T-helper 2 cell treated with Interferon-gamma antibody and Interleukin-4, amounts not matched to agents 100 ng/mL and 5 ng/mL, for 36 hours (primary cell): ENCODE results near the gene ATF7IP2. TPM values are rescaled to one million over a fixed set of nuclear protein-coding genes. Genes with fewer than 3 reads are reported as not detected.
"Not testable (repeated sequence)": the region's sequence is repeated elsewhere in the genome, so short reads cannot be mapped to it uniquely, and the experiment has no call there.

ENCODE experiments used
- intact Hi-C: fragments of 100-400 bp; cut with micrococcal nuclease; formaldehyde crosslinking; loops from one replicate; pipeline ENCODE4 v1.15.1; 2023
- total RNA-seq: library from RNA; stranded (reverse); gene quantifications from 2 replicates; pipeline ENCODE4 v1.2.3, GENCODE V29; 2022

ATF7IP2 gene
- total RNA-seq, 1 donor from 2014 or later: 41.9 TPM

DNA sequence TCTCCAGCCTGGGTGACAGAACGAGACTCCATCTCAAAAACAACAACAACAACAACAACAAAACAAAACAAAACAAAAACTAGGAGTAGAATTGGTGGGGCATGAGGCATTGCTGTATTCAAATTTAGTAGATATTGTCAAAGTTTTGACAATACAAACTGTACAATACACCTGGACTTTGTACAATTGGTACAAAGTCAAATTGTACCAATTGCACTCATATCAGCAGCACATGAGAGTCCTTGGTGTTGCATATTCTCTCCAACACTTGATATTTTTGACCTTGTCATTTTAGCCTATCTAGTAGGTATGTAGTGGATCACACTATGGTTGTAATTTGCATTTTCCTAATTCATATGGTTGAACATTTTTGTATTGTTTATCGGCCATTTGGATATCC is 14.3 kb upstream of the ATF7IP2 start:
- intact Hi-C loops: no loop called here

DNA sequence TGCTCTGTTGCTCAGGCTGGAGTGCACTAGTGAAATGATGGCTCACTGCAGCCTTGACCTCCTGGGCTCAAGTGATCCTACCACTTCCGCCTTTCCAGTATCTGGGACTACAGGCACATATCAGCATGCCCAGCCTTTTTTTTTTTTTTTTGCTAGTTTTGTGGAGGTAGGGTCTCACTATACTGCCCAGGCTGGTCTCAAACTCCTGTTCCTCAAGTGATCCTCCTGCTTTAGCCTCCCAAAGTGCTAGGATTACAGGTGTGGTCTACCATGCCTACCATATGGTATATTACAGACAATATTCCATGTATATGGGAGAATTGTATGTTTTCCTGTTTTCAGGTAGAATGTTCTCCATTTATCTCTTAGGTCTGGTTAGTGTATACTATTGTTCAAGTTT is 12.3 kb upstream of the ATF7IP2 start:
- intact Hi-C loops: no loop called here

DNA sequence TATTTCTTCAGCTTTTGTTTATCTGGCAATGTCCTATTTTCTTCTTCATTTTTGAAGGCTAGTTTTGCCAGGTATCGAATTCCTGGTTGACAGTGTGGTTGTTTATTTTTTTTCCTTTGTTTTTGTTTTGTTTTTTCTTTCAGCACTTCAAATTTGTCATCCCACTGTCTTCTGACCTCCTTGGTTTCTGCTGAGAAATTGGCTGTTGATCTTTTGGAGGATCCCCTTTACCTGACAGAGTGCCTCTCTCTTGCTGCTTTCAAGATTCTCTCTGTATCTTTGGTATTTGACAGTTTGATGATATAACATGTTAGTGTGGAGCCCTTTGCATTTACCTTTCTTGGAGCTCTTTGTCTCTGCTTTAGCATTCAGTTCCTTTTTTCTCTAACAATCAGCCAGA is 9.6 kb upstream of the ATF7IP2 start:
- intact Hi-C loops: no loop called here

DNA sequence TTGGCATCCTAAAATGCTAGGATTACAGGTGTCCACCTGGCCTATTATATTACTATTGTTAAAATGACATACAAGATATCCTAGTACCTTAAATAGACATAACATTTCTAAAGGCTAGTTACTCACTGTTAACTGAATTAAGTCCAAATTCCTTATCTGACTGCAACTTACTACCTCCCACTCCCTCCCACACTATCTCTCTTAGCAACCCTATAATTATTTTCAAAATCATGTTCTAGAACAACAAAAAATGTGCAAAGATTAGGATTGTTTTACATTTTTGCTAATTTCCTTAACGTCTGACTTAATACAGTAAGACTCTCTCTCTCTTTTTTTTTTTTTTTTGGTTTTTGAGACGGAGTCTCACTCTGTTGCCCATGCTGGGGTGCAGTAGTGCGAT is 2.2 kb upstream of the ATF7IP2 start:
- intact Hi-C loops: no loop called here

DNA sequence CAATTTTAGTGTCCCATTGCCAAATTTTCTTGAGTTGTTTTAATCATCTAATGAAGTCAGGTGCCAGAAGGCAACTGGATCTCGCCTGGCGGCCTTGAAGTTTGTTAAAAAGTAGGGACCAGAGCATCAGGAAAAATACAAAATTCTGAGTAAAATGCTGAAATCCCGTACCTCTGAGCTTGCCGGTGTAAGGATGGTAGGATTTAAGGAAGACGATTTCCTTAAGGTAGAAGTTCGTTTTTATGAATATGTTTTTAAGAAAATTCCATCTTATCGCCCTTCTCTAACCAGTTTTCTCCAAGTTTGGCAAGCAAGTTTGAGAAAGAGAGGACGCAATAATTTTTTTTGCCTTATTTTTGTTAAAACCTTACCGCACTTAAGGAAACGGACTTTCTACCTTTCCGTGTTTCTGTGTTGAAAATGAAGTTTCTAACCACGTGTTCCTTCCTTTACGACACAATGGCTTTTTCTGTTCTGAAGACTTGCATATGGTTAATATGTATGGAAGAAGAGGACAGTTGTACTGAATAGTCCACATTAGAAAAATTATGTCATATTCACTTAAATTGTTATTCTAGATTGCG is 748 bp downstream of the ATF7IP2 start:
- intact Hi-C loops: loop anchor here (1.0 to 5.0 kb wide), 4 partner anchors 57 to 491 kb away; partner anchors contain the start of genes CIITA and NUBP1

DNA sequence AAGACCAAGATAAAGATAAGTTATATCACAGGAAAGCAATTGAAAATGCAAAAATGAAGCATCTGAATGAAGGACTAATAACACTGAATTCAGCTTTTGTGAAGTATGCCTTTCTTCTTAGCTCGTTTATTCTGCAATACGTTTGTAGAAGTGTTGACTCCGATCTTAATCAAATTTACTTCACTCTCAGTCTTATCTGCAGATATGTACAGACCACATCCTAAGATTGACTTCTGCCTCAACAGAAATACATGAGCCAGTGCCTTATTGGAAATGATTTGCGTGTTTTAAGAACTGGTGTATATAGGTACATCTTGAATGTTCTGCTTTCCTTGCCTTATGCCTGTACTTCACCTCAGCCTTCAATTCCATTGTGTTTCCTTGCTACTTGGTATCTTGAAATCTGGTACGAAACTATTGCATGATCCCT is 1.3 kb downstream of the ATF7IP2 start:
- intact Hi-C loops: loop anchor here (1.0 to 5.0 kb wide), 4 partner anchors 58 to 490 kb away; partner anchors contain the start of genes CIITA and NUBP1

DNA sequence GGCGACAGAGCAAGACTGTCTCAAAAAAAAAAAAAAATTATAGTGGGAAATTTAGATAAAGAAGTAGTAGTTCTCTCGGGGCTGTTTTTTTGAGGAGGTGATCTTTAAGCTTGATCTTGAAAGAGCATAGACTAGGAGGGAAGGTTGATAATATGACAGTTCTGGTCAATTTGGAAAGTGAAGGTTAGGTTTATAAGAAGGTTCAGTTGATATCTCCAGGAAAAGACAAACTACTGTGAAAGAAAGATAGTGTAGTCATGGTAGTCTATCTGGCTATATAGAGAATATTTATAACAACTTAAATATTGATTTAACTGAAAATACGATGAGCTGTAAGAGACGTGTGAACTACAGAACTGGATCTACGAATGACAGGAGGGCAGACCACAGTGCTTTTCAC is 3.1 kb downstream of the ATF7IP2 start:
- intact Hi-C loops: loop anchor here (5.0 kb wide), 3 partner anchors 118 to 488 kb away; partner anchors contain the start of genes CIITA and NUBP1

DNA sequence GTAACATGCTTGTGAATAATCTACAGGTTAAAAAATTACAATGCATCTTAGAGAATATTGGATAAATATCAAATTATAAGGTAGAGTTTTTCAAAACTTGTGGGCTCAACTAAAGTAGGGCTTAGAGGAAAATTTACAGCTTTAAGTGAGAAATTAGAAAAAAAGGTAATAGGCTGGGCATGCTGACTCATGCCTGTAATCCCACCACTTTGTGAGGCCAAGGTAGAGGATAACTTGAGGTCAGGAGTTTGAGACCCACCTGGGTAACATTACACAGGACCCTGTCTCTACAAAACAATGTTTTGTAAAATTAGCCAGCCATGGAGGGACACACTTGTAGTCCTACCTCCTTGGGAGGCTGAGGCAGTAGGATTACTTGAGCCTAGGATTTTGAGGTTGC is 4.5 kb downstream of the ATF7IP2 start:
- intact Hi-C loops: no loop called here

DNA sequence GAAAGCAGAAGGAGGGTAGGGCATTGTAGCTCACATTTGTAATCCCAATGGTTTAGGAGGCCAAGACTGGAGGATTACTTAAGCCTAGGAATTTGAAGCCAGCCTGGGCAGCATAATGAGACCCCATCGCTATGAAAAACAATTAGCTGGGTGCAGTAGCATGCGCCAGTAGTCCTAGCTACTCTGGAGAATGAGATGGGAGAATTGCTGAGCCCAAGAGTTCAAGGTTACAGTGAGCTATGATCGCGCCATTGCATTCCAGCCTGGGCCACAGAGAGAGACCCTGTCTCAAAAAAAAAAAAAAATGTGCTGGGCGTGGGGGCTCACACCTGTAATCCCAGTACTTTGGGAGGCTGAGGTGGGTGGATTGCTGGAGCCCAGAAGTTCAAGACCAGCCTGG is 5.0 kb downstream of the ATF7IP2 start:
- intact Hi-C loops: no loop called here

DNA sequence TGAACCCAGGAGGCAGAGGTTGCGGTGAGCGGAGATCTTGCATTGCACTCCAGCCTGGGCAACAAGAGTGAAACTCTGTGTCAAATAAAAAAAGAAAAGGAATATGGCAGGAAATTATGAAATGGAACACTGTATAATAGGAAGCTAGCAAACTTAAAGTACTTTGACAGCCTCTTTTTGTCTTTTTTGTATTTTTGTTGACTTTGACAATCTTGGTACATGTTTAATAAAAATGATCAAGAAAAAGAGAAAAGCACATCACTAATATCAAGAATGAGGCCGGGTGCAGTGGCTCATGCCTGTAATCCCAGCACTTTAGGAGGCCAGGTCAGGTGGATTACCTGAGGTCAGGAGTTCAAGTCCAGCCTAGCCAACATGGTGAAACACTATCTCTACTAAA is 5.5 kb downstream of the ATF7IP2 start:
- intact Hi-C loops: no loop called here

DNA sequence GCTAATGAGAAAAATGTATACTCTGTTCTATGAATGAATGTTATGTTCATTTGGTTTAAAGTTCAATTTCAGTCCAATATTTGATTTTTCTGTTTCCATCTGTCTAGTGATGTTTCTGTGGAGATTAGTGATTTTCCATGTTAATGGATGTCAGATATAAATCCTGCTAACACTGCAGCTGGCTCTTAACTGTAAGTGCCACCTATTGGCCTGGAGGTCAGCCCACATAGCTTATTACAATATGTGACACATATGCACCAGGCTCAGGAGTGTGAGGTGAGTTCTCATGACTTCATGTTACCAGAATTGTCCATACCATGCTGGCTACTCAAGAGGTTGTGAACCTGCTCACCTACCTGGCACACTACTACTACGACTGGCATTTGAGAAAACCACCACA is 17.1 kb downstream of the ATF7IP2 start:
- intact Hi-C loops: no loop called here

DNA sequence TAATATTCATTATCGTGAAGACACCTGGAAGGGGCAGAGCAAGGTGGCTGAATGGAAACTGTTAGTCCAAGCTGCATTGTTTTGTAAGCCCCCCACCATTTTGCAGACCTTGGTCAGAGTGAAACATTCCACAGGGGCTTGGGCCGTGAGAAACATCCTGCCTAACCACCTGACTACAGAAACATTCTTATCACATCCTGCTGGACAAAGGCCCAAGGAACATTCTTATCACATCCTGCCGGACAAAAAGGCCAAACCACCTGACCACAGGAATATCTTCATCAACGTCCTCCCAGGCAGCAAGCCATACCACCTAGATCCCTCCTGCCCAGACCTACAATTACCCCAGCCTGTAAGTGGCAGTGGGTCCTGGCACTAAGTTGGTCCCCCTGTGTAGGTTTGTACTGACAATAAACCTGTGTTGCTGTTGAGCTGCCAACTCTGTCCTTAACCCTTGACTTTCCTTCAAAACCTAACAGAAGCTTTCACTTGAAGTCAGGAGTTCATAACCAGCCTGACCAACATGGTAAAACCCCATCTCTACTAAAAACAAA is 19.6 kb downstream of the ATF7IP2 start:
- intact Hi-C loops: no loop called here

DNA sequence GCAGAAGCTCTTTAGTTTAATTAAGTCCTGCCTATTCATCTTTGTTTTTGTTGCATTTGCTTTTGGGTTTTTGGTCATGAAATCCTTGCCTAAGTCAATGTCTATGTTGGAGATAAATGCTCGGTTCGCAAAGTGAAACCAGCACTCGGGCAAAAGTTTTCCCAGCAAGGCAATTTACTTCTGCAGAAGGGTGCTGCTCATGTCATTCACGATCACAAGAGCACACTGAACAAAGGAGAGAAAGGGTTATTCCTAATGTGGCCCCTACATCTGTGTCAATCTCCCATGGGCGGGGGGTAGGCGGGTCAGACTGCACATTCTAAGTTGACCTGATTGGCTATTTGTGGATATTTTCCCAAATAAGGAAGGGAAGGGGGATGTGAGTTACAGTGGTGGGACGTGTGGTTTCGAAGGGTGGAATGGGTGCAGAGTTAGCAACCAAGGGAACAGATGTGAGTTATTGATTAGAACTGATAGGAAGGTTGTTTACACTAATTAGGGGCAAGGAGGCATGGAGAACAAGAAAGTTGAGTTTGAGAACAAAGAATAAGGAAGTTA is 23.0 kb downstream of the ATF7IP2 start:
- intact Hi-C loops: no loop called here

DNA sequence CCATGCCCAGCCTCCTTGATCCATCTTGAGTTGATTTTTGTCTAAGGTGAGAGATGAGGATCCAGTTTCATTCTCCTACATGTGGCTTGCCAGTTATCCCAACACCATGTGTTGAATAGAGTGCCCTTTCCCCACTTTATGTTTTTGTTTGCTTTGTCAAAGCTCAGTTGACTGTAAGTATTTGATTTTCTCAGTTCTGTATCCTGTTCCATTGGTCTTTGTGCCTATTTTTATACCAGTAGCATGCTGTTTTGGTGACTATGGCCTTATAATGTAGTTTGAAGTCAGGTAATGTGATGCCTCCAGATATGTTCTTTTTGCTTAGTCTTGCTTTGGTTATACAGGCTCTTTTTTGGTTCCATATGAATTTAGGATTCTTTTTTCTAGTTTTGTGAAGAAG is 23.9 kb downstream of the ATF7IP2 start:
- intact Hi-C loops: not testable (repeated sequence)

DNA sequence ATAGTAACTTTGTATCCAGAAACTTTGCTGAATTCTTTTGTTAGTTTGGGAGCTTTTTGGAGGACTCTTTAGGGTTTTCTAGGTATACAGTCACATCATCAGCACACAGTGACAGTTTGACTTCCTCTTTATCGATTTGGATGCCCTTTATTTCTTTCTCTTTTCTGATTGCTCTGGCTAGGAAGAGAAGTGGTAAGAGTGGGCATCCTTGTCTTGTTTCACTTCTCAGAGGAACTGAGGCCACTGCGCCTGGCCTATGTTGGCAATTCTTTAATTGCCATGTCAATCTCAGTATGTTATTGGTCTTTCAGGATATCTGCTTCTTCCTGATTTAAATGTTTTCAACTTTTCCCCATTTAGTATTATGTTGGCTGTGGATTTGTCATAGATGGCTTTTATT is 24.6 kb downstream of the ATF7IP2 start:
- intact Hi-C loops: no loop called here

DNA sequence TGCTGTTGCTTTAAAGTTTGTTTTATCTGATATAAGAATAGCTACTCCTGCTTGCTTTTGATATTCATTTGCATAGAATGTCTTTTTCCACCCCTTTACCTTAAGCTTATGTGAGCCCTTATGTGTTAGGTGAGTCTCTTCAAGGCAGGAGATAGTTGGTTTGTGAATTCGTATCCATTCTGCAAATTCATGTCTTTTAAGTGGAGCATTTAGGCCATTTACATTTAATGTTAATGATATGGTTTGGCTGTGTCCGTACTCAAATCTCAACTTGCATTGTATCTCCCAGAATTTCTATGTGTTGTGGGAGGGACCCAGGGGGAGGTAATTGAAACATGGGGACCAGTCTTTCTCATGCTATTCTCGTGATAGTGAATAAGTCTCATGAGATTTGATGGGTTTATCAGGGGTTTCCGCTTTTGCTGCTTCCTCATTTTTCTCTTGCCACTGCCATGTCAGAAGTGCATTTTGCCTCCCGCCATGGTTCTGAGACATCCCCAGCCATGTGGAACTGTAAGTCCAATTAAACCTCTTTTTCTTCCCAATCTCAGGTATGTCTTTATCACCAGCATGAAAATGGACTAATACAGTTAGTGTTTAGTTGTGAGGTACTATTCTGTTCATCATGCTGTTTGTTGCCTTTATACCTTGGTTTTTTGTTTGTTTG is 27.2 kb downstream of the ATF7IP2 start:
- intact Hi-C loops: no loop called here

DNA sequence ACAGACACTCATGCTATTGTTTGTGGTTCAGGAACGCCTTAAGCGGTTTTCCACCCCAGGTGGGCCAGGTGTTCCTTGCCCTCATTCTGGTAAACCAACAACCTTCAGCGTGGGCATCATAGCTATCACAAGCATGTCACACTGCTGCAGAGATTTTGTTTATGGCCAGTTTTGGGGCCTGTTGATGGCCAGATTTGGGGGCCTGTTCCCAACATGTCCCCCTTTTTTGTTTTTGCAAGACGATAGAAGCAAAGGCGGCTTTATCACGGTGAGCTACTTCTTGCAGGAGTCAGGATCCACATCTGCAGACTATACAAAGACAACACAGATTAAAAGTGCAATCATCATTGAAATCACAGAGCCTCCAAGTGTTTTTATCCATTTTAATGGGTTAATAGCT is 32.3 kb downstream of the ATF7IP2 start:
- intact Hi-C loops: not testable (repeated sequence)

DNA sequence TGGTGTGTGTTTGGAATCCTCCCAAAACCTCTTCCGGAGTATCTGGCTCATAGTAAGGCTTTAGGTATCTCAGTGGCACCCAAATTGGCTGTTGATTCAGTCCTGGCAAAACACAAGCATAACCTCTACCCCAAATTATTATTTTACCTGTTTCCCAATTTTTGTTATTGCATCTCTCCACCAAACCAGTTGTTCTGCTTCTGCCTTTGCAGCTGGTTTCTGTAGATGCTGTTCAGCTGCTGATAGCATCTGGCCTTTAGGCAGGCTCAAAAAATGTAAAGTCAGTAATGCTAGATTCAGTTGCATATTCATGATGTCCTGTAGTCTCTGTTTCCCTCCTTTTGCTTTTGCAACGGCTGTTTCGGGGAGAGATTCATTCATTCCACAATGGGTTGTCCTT is 33.8 kb downstream of the ATF7IP2 start:
- intact Hi-C loops: no loop called here

DNA sequence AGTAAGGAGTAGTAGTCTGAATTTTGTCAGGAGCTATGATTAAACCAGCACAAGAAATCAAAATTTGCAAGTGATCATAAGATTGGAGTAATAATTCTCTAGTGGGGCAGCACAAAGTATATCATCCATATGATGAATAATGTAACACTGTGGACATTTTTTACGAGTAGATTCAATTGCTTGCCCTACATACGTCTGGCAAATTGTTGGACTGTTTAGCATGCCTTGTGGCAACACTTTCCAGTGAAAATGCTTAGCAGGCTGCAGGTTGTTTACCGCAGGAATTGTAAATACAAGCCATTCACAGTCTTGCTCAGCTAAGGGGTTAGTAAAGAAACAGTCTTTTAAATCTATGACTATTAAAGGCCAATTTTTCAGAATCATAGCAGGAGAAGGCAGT is 35.7 kb downstream of the ATF7IP2 start:
- intact Hi-C loops: no loop called here

DNA sequence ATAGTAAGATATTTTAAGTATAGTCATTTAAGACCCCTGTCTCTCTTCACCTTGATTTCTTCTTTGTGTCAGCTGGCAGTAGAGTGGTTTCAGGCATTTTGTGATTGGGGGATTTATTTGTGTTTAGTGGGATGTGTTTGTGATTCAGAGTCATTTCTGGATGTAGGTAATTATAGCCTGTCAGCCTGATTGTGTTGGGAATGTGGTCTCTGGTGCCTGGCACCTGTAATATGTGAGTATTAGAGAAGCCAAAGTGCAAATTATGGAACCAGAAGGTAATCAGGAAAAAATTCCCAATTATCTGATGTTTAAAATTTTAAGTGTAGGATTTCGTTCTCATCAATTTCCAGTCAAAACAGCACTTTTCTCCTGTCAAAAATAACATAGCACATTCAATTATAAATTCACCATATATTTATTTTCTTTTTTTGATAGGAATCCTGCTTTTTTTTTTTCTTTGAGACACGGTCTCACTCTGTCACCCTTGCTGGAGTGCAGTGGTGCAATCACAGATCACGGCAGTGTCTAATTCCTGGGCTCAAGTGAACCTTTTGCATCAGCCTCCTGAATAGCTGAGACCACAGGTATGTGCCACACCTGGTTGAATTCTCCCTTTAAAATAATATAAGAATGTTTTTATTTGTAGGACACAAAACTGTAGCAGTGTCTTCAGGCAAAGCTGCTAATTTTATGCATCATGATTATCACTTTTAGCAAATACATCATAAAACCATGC is 42.7 kb downstream of the ATF7IP2 start:
- intact Hi-C loops: no loop called here

DNA sequence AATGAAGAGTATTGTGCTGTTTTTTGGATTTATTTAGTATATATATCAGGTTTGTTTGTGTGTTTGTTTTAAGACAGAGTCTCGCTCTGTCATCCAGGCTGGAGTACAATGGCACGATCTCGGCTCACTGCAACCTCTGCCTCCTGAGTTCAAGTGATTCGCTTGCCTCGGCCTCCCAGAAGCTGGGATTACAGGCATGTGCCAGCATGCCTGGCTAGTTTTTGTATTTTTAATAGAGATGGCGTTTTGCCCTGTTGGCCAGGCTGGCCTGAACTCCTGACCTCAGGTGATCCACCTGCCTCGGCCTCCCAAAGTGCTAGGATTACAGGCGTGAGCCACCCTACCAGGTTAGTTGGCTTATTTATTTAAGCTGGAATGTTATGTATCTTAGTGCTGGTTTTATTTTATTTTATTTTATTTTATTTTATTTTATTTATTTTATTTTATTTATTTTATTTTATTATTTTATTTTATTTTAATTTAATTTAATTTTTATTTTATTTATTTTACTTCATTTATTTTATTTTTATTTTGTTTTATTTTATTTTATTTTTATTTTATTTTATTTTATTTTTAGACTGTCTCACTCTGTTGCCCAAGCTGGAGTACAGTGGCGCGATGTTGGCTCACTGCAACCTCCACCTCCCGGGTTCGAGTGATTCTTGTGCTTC is 43.6 kb downstream of the ATF7IP2 start:
- intact Hi-C loops: not testable (repeated sequence)
